Kidney (tissue), 14 donors: ENCODE results near the gene NGF. TPM values are rescaled to one million over a fixed set of nuclear protein-coding genes. Genes with fewer than 3 reads are reported as not detected.

ENCODE experiments used
- DNase-seq, 5 donors: peaks; one replicate each; pipeline ENCODE4 v3.0.0-alpha.2; 2013 to 2020
- FAIRE-seq: peaks from 2 replicates; lab custom pipeline; 2012; peaks lifted over from hg19 to GRCh38; lab: Jason Lieb, UNC
- H3K27ac ChIP-seq, 2 donors: one replicate each; pipeline ENCODE4 v1.7.0; 2013; ENCODE audit warnings: low read depth in 2 of 2, low read length in 2 of 2, inconsistent platforms in 1 of 2
- H3K27me3 ChIP-seq: one replicate; pipeline ENCODE4 v1.7.1; 2013; ENCODE audit warnings: low read length, inconsistent platforms; ENCODE audit not compliant: control insufficient read depth, insufficient read depth
- H3K36me3 ChIP-seq, 3 donors: one replicate each; pipeline versions ENCODE4 v1.7.0 to v1.7.1; 2013; ENCODE audit warnings: low read length in 3 of 3, control low read depth in 1 of 3, inconsistent platforms in 1 of 3; ENCODE audit not compliant: insufficient read depth in 3 of 3, control insufficient read depth in 2 of 3
- H3K4me1 ChIP-seq, 3 donors: one replicate each; pipeline versions ENCODE4 v1.7.0 to v1.7.1; 2013; ENCODE audit warnings: low read length in 3 of 3, inconsistent platforms in 1 of 3, low read depth in 1 of 3; ENCODE audit not compliant: control insufficient read depth in 2 of 3, insufficient read depth in 2 of 3
- H3K4me3 ChIP-seq, 3 donors: one replicate each; pipeline versions ENCODE4 v1.7.0 to v1.8.1; 2013; ENCODE audit warnings: low read length in 3 of 3, control low read depth in 1 of 3, inconsistent platforms in 1 of 3
- H3K9ac ChIP-seq, 3 donors: one replicate each; pipeline versions ENCODE4 v1.7.0 to v1.7.1; 2013; ENCODE audit warnings: low read length in 3 of 3, control low read depth in 1 of 3, inconsistent platforms in 1 of 3
- H3K9me3 ChIP-seq, 3 donors: one replicate each; pipeline versions ENCODE4 v1.7.0 to v1.7.1; 2013; ENCODE audit warnings: low read length in 3 of 3, control low read depth in 1 of 3, inconsistent platforms in 1 of 3; ENCODE audit not compliant: control insufficient read depth in 2 of 3, insufficient read depth in 1 of 3
- CTCF ChIP-seq: IDR thresholded peaks from 3 replicates; pipeline ENCODE4 v1.5.1; 2012; ENCODE audit warnings: mild to moderate bottlenecking, moderate library complexity, borderline replicate concordance; ENCODE audit not compliant: insufficient read depth; ENCODE audit errors: extremely low read depth
- intact Hi-C: fragments of 100-400 bp; cut with DNase I; formaldehyde crosslinking; loops from one replicate; pipeline ENCODE4 v1.11.1; 2022
- polyA plus RNA-seq: library from polyadenylated mRNA; stranded (reverse); fragments of 350-450 nt; fragmentation: Illumina TruSeq; extraction: RNeasy Lipid Tissue Mini Kit (QIAGEN cat#74804); gene quantifications from one replicate; pipeline ENCODE4 v1.2.3, GENCODE V29; 2014; ENCODE audit warnings: low read depth, low replicate concordance; ENCODE audit not compliant: insufficient read depth
- total RNA-seq: library from RNA; stranded (reverse); fragmentation: NEBNext Ultra II Directional; extraction: Animal tissue kit (Norgen Biotek cat#: 25700); gene quantifications from one replicate; pipeline ENCODE4 v1.2.1, GENCODE V29; 2021
- donor health status: control.
- donor health status: control.
- donor health status: control.
- donor health status: control.
- donor health status: control.
- donor health status: DM: yes; HTN: yes; CAD: no.
- donor health status: Normal renal cell carcinoma (clear cell type).

NGF gene
- total and polyA plus RNA-seq, 2 donors from 2014 or later: 1.2 to 6.0 TPM

- H3K9me3 ChIP-seq: no peaks in the 10 kb centered on the region
- no peak for TF ChIP-seq CTCF
- H3K36me3 ChIP-seq: no peaks in the 10 kb centered on the region
- no peak overlapping the region for H3K4me3 ChIP-seq
- intact Hi-C loops: no loop called here
- no peaks in the 10 kb centered on the region for H3K4me1 ChIP-seq
- DNase-seq (no peak), FAIRE-seq (no peak)
- no peak overlapping the region for H3K9ac ChIP-seq
- H3K27me3 ChIP-seq: no peaks in the 10 kb centered on the region
- H3K27ac ChIP-seq: no peak overlapping the region
Observed at GRCh38 chr1:115377411-115377810, 39.4 kb upstream of the NGF start.

GRCh38 chr1:115374598-115374997, 36.5 kb upstream of the NGF start:
- intact Hi-C loops: no loop called here
- no peak for TF ChIP-seq CTCF
- FAIRE-seq: no peak

GRCh38 chr1:115373305-115373704, 35.3 kb upstream of the NGF start:
- H3K36me3 ChIP-seq: no peaks in the 10 kb centered on the region
- H3K27me3 ChIP-seq: no peaks in the 10 kb centered on the region
- no peak overlapping the region for H3K9ac ChIP-seq
- H3K4me1 ChIP-seq: no peaks in the 10 kb centered on the region
- no peak for TF ChIP-seq CTCF
- H3K4me3 ChIP-seq: no peak overlapping the region
- FAIRE-seq (no peak), DNase-seq (no peak)
- intact Hi-C loops: no loop called here
- H3K9me3 ChIP-seq: no peaks in the 10 kb centered on the region
- H3K27ac ChIP-seq: no peak overlapping the region

More at GRCh38 chr1:115374598-115374997, 36.5 kb upstream of the NGF start:
- no peak overlapping the region for H3K4me3 ChIP-seq
- no peak overlapping the region for H3K9ac ChIP-seq
- DNase-seq: no peak
- H3K36me3 ChIP-seq: no peaks in the 10 kb centered on the region
- no peaks in the 10 kb centered on the region for H3K9me3 ChIP-seq
- H3K4me1 ChIP-seq: no peaks in the 10 kb centered on the region
- H3K27me3 ChIP-seq: no peaks in the 10 kb centered on the region
- H3K27ac ChIP-seq: no peak overlapping the region

GRCh38 chr1:115365738-115366137, 27.7 kb upstream of the NGF start:
- Histone ChIP-seq H3K27me3 (no peaks in the 10 kb centered on the region), H3K27ac (no peak overlapping the region), H3K36me3 (no peaks in the 10 kb centered on the region), H3K4me1 (peaks cover 0 to 3% (median 0%) of the 10 kb centered on the region in 3 donors), H3K9ac (no peak overlapping the region), H3K4me3 (no peak overlapping the region), H3K9me3 (no peaks in the 10 kb centered on the region)
- intact Hi-C loops: no loop called here
- DNase-seq: peak in 2 of 5 donors; percentile 24 to 69
- no peak for TF ChIP-seq CTCF
- FAIRE-seq: no peak
